Lung (tissue), 13 donors: ENCODE results near the gene COL6A2. TPM values are rescaled to one million over a fixed set of nuclear protein-coding genes. Genes with fewer than 3 reads are reported as not detected.
"Not testable (repeated sequence)": the region's sequence is repeated elsewhere in the genome, so short reads cannot be mapped to it uniquely, and the experiment has no call there.

Experiments used
- ATAC-seq: fragments of 200-7000 bp; cut with Tn5 transposase; one replicate; pipeline ENCODE4 v1.9.1; 2020; ENCODE audit warnings: moderate number of reproducible peaks; ENCODE audit not compliant: insufficient read depth, low FRiP score
- DNase-seq, 3 donors: peaks; one replicate each; pipeline ENCODE4 v3.0.0-alpha.2; 2013 to 2017
- H3K27ac ChIP-seq, 2 donors: one replicate each; pipeline ENCODE4 v1.5.1; 2013; ENCODE audit warnings: mild to moderate bottlenecking in 2 of 2, moderate library complexity in 2 of 2, control low read depth in 1 of 2, inconsistent platforms in 1 of 2, low read depth in 1 of 2, low read length in 1 of 2
- H3K27me3 ChIP-seq, 3 donors: one replicate each; pipeline ENCODE4 v1.5.1; 2013; ENCODE audit warnings: low read length in 2 of 3; ENCODE audit not compliant: control insufficient read depth in 3 of 3, insufficient read depth in 3 of 3
- H3K36me3 ChIP-seq, 4 donors: one replicate each; pipeline ENCODE4 v1.5.1; 2013; ENCODE audit warnings: low read length in 4 of 4, mild to moderate bottlenecking in 1 of 4, moderate library complexity in 1 of 4; ENCODE audit not compliant: control insufficient read depth in 4 of 4, insufficient read depth in 4 of 4
- H3K4me1 ChIP-seq, 5 donors: one replicate each; pipeline ENCODE4 v1.5.1; 2013; ENCODE audit warnings: low read length in 5 of 5, mild to moderate bottlenecking in 2 of 5, moderate library complexity in 1 of 5; ENCODE audit not compliant: control insufficient read depth in 5 of 5, insufficient read depth in 5 of 5
- H3K4me3 ChIP-seq: one replicate; pipeline ENCODE4 v1.5.1; 2013; ENCODE audit warnings: mild to moderate bottlenecking, control low read depth, moderate library complexity
- H3K9ac ChIP-seq, 2 donors: one replicate each; pipeline ENCODE4 v1.5.1; 2013; ENCODE audit warnings: low read length in 2 of 2, control low read depth in 1 of 2; ENCODE audit not compliant: insufficient read depth in 1 of 2
- H3K9me3 ChIP-seq, 4 donors: one replicate each; pipeline ENCODE4 v1.5.1; 2013; ENCODE audit warnings: low read length in 3 of 4, mild to moderate bottlenecking in 1 of 4, moderate library complexity in 1 of 4; ENCODE audit not compliant: control insufficient read depth in 4 of 4, insufficient read depth in 3 of 4
- WGBS, 2 donors: extraction: QIAGEN DNeasy Blood & Tissue Kit; methylation state at CpG; one replicate each; pipeline ENCODE4 v1.1.7; 2013; 5-methylcytosine and 5-hydroxymethylcytosine counted together
- polyA plus RNA-seq, 2 donors: library from polyadenylated mRNA; stranded (reverse); fragments of 200-250 nt; gene quantifications; one replicate each; pipeline ENCODE4 v1.2.1, GENCODE V29; 2013
- small RNA-seq: library from RNA; depleted of rRNA; stranded (forward); fragments of <200 nt; gene quantifications from one replicate; pipeline ENCODE3, GENCODE V24; 2014; ENCODE audit warnings: low replicate concordance
- total RNA-seq, 2 donors: library from RNA; depleted of rRNA in 1 of 2; stranded (reverse); fragments of >200 nt in 1 of 2; gene quantifications; one replicate each; pipeline ENCODE4 v1.2.1, GENCODE V29; 2014 to 2021
- TF ChIP-seq, protein P1 (sequence below): IDR thresholded peaks from 2 replicates; pipeline ENCODE4 v1.5.1; 2012; ENCODE audit warnings: mild to moderate bottlenecking; ENCODE audit errors: control extremely low read depth, extremely low read depth
- donor health status: control.
- donor health status: control.
- donor health status: Bipolar disorder and iron deficiency.
- donor health status: healthy.
- donor health status: DM: yes; HTN: yes; CAD: no.

Gene COL6A2
- total and polyA plus RNA-seq, 4 donors = 192 to 466 (median 292) TPM

DNA sequence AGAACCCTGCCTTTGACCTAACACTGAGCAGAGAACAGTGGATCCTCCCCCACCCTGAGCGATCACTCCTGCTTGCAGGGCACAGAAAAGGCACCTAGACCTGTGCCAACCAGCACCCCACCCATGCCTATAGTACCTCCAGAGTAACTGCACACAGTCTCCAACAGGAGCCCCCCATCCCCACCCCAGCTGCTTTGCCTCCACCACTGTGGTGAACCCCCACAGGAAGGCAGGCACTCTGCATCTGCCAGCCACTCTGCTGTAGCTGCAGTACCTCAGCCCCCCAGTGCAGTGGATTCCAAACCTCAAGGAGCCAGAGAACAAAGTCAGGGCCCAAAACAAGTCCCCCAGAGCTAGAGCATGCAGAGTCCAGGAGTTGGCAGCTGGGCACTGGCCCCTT lies 75.7 kb downstream of the COL6A2 start:
- Histone ChIP-seq H3K27ac (no peak overlapping the region), H3K27me3 (no peaks in the 10 kb centered on the region), H3K9ac (no peak overlapping the region), H3K4me1 (no peaks in the 10 kb centered on the region), H3K9me3 (peaks cover 0 to 3% (median 0%) of the 10 kb centered on the region in 4 donors), H3K4me3 (no peak overlapping the region), H3K36me3 (no peaks in the 10 kb centered on the region)
- DNase-seq = no peak
- 93 to 95% methylated on average over 1 of the region's 1 CpG for WGBS, 2 donors
- ATAC-seq = no peak
- TF ChIP-seq, protein P1, sequence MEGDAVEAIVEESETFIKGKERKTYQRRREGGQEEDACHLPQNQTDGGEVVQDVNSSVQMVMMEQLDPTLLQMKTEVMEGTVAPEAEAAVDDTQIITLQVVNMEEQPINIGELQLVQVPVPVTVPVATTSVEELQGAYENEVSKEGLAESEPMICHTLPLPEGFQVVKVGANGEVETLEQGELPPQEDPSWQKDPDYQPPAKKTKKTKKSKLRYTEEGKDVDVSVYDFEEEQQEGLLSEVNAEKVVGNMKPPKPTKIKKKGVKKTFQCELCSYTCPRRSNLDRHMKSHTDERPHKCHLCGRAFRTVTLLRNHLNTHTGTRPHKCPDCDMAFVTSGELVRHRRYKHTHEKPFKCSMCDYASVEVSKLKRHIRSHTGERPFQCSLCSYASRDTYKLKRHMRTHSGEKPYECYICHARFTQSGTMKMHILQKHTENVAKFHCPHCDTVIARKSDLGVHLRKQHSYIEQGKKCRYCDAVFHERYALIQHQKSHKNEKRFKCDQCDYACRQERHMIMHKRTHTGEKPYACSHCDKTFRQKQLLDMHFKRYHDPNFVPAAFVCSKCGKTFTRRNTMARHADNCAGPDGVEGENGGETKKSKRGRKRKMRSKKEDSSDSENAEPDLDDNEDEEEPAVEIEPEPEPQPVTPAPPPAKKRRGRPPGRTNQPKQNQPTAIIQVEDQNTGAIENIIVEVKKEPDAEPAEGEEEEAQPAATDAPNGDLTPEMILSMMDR = no peak

DNA sequence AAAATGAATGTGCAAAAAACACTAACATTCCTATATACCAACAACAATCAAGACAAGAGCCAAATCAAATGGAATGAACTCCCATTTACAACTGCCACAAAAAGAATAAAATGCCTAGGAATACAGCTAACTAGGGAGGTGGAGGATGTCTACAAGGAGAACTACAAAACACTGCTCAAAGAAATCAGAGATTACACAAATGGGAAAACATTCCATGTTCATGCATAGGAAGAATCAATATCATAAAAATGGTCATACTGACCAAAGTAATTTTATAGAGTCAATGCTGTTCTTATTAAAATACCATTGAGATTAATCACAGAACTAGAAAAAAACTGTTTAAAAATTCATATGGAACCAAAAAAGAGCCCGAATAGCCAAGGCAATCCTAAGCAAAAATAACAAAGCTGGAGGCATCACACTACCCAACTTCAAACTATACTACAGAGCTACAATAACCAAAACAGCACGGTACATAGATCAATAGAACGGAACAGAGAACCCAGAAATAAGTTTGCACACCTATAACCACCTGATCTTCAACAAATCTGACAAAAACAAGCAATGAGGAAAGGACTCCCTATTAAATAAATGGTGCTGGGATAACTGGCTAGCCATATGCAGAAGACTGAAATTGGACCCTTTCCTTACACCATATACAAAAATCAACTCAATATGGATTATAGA lies 78.7 kb downstream of the COL6A2 start:
- H3K4me1 ChIP-seq, H3K9ac ChIP-seq, H3K4me3 ChIP-seq, DNase-seq, H3K36me3 ChIP-seq, H3K27me3 ChIP-seq, H3K27ac ChIP-seq, H3K9me3 ChIP-seq, ATAC-seq: not testable (repeated sequence)
- WGBS, 2 donors = 93 to 95% methylated on average over 3 of the region's 3 CpGs

GRCh38 chr21:46178961-46179360 lies 81.0 kb downstream of the COL6A2 start:
- DNase-seq = no peak
- TF ChIP-seq, protein P1 = no peak
- Histone ChIP-seq H3K36me3 (no peaks in the 10 kb centered on the region), H3K9ac (no peak overlapping the region), H3K4me3 (no peak overlapping the region), H3K27ac (no peak overlapping the region), H3K4me1 (peaks cover 0 to 8% (median 2%) of the 10 kb centered on the region in 5 donors), H3K9me3 (peaks cover 0 to 3% (median 0%) of the 10 kb centered on the region in 4 donors), H3K27me3 (no peaks in the 10 kb centered on the region)
- ATAC-seq = no peak
- WGBS, 2 donors = 79 to 93% methylated on average over 4 of the region's 4 CpGs

Small RNAs within 50 kb of the gene (small RNA-seq; reads per million reads assigned to genes)
- not detected for gene PSMA6P3

Other genes with a start within 250 kb of the COL6A2 start
- gene COL6A1, start 116.3 kb upstream of the COL6A2 start, total RNA-seq = 100 to 1,000 TPM; 224 to 399 TPM
- gene COL6A1, start 116.3 kb upstream of the COL6A2 start, polyA plus RNA-seq = 100 to 1,000 TPM; 107 to 120 TPM
- under 1 TPM; 0.26 to 0.43 TPM for gene FTCD, start 57.5 kb downstream of the COL6A2 start, total RNA-seq
- gene FTCD, start 57.5 kb downstream of the COL6A2 start, polyA plus RNA-seq = under 1 TPM; 0.03 to 0.14 TPM
- gene SPATC1L, start 86.3 kb downstream of the COL6A2 start, total RNA-seq = 10 to 100 TPM; 10.6 to 15.6 TPM
- gene SPATC1L, start 86.3 kb downstream of the COL6A2 start, polyA plus RNA-seq = 10 to 100 TPM in 1 of 2 donors, 1 to 10 TPM in 1; 6.6 to 11.3 TPM
- gene LSS, start 130.7 kb downstream of the COL6A2 start, total RNA-seq = 100 to 1,000 TPM; 110 to 152 TPM
- gene LSS, start 130.7 kb downstream of the COL6A2 start, polyA plus RNA-seq = 10 to 100 TPM; 54.6 to 88.0 TPM
- 100 to 1,000 TPM; 114 TPM for gene MCM3AP, start 187.5 kb downstream of the COL6A2 start, total RNA-seq
- gene MCM3AP, start 187.5 kb downstream of the COL6A2 start, polyA plus RNA-seq = 10 to 100 TPM; 40.7 to 43.8 TPM
- gene YBEY, start 188.2 kb downstream of the COL6A2 start, total RNA-seq = 10 to 100 TPM; 12.7 to 17.4 TPM
- gene YBEY, start 188.2 kb downstream of the COL6A2 start, polyA plus RNA-seq = 10 to 100 TPM in 1 of 2 donors, 1 to 10 TPM in 1; 7.6 to 32.1 TPM
- 10 to 100 TPM; 12.4 to 20.8 TPM for gene C21orf58, start 225.8 kb downstream of the COL6A2 start, total RNA-seq
- 1 to 10 TPM; 4.8 to 5.4 TPM for gene C21orf58, start 225.8 kb downstream of the COL6A2 start, polyA plus RNA-seq
- gene PCNT, start 226.0 kb downstream of the COL6A2 start, total RNA-seq = 10 to 100 TPM; 26.8 to 37.2 TPM
- 10 to 100 TPM in 1 of 2 donors, 1 to 10 TPM in 1; 9.8 to 10.3 TPM for gene PCNT, start 226.0 kb downstream of the COL6A2 start, polyA plus RNA-seq